Heart left ventricle (tissue), 13 donors: Measurements from ENCODE around the gene STXBP4.

Experiments used
- POLR2A ChIP-seq, 2 donors: fragments of 450-650 bp; IDR thresholded peaks; one replicate each; pipeline ENCODE4 v1.6.1; 2017; ENCODE audit warnings: antibody characterized with exemption in 2 of 2, mild to moderate bottlenecking in 2 of 2, moderate library complexity in 2 of 2
- TF ChIP-seq, protein P1 (sequence below), 12 donors: fragments of 200-600 bp; sonication (generic) in 4 of 12; IDR thresholded peaks; one replicate each; pipeline versions ENCODE4 v1.5.0 to v1.8.0; 2018 to 2022; ENCODE audit warnings: antibody characterized with exemption in 12 of 12, mild to moderate bottlenecking in 5 of 12
- donor health status: ischemic (EF 13 %, LVEDD 7.1; RV severe dilation, severe dysfunction).
- donor health status: DM: no; HTN: yes; CAD: no.
- donor health status: DM: no; HTN: no; CAD: no.
- donor health status: ischemic (EF 25% LVEDD 6.9; RV normal size, moderate dysfunction).
- donor health status: ischemic (EF 25% LVEDD 5.7; RV mildly dilated, moderate dysfunction).
- donor health status: ischemic (EF 35%, LVEDD 5.7; RV mildly dilated, moderate dysfunction).
- donor health status: nonischemic (EF 11% LVEDD 7.7; RV severe dilation, severe dysfunction).
- donor health status: DM: yes; HTN: yes; CAD: no.
- donor health status: PGD.
- donor health status: ischemic (EF 29% LVEDD 5.4; RV normal size, mild dysfunction).
- donor health status: nonischemic (EF 23%, LVEDD 6.1; RV moderate dilation, normal function).

DNA sequence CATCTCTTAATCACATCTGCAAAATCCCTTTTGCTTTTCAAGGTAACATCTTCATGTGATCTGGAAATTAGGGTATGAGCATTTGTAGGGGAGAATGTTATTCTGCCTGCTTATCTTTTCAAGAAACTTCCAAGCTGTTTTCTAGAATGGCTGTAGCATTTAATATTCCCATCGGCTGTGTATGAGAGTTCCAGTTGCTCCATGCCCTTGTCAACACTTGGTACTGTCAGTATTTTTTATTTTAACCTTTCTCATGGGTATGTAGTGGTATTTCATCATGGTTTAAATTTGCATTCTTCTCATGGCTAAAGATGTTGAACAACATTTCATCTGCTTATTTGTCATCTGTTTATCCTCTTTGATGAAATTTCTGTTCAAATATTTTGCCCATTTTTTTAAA, 205.6 kb downstream of the STXBP4 start:
- TF ChIP-seq, protein P1, sequence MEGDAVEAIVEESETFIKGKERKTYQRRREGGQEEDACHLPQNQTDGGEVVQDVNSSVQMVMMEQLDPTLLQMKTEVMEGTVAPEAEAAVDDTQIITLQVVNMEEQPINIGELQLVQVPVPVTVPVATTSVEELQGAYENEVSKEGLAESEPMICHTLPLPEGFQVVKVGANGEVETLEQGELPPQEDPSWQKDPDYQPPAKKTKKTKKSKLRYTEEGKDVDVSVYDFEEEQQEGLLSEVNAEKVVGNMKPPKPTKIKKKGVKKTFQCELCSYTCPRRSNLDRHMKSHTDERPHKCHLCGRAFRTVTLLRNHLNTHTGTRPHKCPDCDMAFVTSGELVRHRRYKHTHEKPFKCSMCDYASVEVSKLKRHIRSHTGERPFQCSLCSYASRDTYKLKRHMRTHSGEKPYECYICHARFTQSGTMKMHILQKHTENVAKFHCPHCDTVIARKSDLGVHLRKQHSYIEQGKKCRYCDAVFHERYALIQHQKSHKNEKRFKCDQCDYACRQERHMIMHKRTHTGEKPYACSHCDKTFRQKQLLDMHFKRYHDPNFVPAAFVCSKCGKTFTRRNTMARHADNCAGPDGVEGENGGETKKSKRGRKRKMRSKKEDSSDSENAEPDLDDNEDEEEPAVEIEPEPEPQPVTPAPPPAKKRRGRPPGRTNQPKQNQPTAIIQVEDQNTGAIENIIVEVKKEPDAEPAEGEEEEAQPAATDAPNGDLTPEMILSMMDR (IDR thresholded peaks at IDR 0.05) = no peak
- no peak for TF ChIP-seq POLR2A (IDR thresholded peaks at IDR 0.05)
